ENCODE data around the gene PPP2R5A.

PPP2R5A gene

GRCh38 chr1:212313616-212314015 lies 28.4 kb downstream of the PPP2R5A start:
- H4K20me1 ChIP-seq (ENCODE audit: insufficient read depth, low read length), result peaks cover 3% of the 10 kb centered on the region; the same call in 1 of the 2 replicates
- DNase-seq, result no peak
- ATAC-seq (ENCODE audit: insufficient read depth, low read depth), result no peak
- peaks cover 25% of the 10 kb centered on the region for H3K36me3 ChIP-seq (ENCODE audit: insufficient read depth, low read length)
- TF ChIP-seq CTCF (IDR thresholded peaks at IDR 0.05; ENCODE audit: borderline replicate concordance, extremely low read depth, low read length, poor library complexity, severe bottlenecking), result no peak
- no peak for TF ChIP-seq EZH2 (IDR thresholded peaks at IDR 0.05; ENCODE audit: borderline replicate concordance, low read depth, low read length, severe bottlenecking)
- H2AFZ ChIP-seq (ENCODE audit: low read depth, low read length), result no peak overlapping the region
- H3K27ac ChIP-seq (ENCODE audit: low read length), result no peak overlapping the region
- H3K4me3 ChIP-seq (ENCODE audit: low read depth in 1 of 2, low read length in 2 of 2), result no peak overlapping the region
- H3K27me3 ChIP-seq (ENCODE audit: insufficient read depth, low read length, poor library complexity), result no peaks in the 10 kb centered on the region
- H3K4me2 ChIP-seq (ENCODE audit: insufficient read depth, low read length), result no peak overlapping the region
- no peaks in the 10 kb centered on the region for H3K4me1 ChIP-seq (ENCODE audit: insufficient read depth, low read length)
- no peaks in the 10 kb centered on the region for H3K9me3 ChIP-seq (ENCODE audit: insufficient read depth, low read length, severe bottlenecking)
- peaks cover 92% of the 10 kb centered on the region for H3K79me2 ChIP-seq (ENCODE audit: insufficient read depth, low read length)
- H3K9ac ChIP-seq (ENCODE audit: low read depth, low read length), result no peak overlapping the region

GRCh38 chr1:212315184-212315583 lies 30.0 kb downstream of the PPP2R5A start:
- no peak overlapping the region for H3K4me3 ChIP-seq (ENCODE audit: low read depth in 1 of 2, low read length in 2 of 2)
- peaks cover 13% of the 10 kb centered on the region; the same call in 1 of the 2 replicates for H3K36me3 ChIP-seq (ENCODE audit: insufficient read depth, low read length)
- ATAC-seq (ENCODE audit: insufficient read depth, low read depth) (no peak), DNase-seq (no peak)
- TF ChIP-seq CTCF (IDR thresholded peaks at IDR 0.05; ENCODE audit: borderline replicate concordance, extremely low read depth, low read length, poor library complexity, severe bottlenecking) (no peak), EZH2 (IDR thresholded peaks at IDR 0.05; ENCODE audit: borderline replicate concordance, low read depth, low read length, severe bottlenecking) (no peak)
- peaks cover 3% of the 10 kb centered on the region; the same call in 1 of the 2 replicates for H4K20me1 ChIP-seq (ENCODE audit: insufficient read depth, low read length)
- no peaks in the 10 kb centered on the region for H3K27me3 ChIP-seq (ENCODE audit: insufficient read depth, low read length, poor library complexity)
- no peak overlapping the region for H3K4me2 ChIP-seq (ENCODE audit: insufficient read depth, low read length)
- no peaks in the 10 kb centered on the region for H3K9me3 ChIP-seq (ENCODE audit: insufficient read depth, low read length, severe bottlenecking)
- H3K9ac ChIP-seq (ENCODE audit: low read depth, low read length), result no peak overlapping the region
- peaks cover 87% of the 10 kb centered on the region for H3K79me2 ChIP-seq (ENCODE audit: insufficient read depth, low read length)
- H3K27ac ChIP-seq (ENCODE audit: low read length), result no peak overlapping the region
- no peaks in the 10 kb centered on the region for H3K4me1 ChIP-seq (ENCODE audit: insufficient read depth, low read length)
- no peak overlapping the region for H2AFZ ChIP-seq (ENCODE audit: low read depth, low read length)

- no peak overlapping the region for H3K4me2 ChIP-seq (ENCODE audit: insufficient read depth, low read length)
- no peak for DNase-seq
- 0 out of 3 replicates have a peak, but pooled peaks have one; percentile 37 for ATAC-seq (ENCODE audit: insufficient read depth, low read depth)
Observed at GRCh38 chr1:212315907-212316306, 30.7 kb downstream of the PPP2R5A start.

More at GRCh38 chr1:212315907-212316306, 30.7 kb downstream of the PPP2R5A start:
- peaks cover 80% of the 10 kb centered on the region for H3K79me2 ChIP-seq (ENCODE audit: insufficient read depth, low read length)
- TF ChIP-seq CTCF (IDR thresholded peaks at IDR 0.05; ENCODE audit: borderline replicate concordance, extremely low read depth, low read length, poor library complexity, severe bottlenecking) (peak; percentile 39), EZH2 (IDR thresholded peaks at IDR 0.05; ENCODE audit: borderline replicate concordance, low read depth, low read length, severe bottlenecking) (no peak)
- H3K27me3 ChIP-seq (ENCODE audit: insufficient read depth, low read length, poor library complexity), result no peaks in the 10 kb centered on the region
- H3K27ac ChIP-seq (ENCODE audit: low read length), result no peak overlapping the region
- H3K9ac ChIP-seq (ENCODE audit: low read depth, low read length), result no peak overlapping the region
- H3K4me3 ChIP-seq (ENCODE audit: low read depth in 1 of 2, low read length in 2 of 2), result no peak overlapping the region
- no peaks in the 10 kb centered on the region for H3K4me1 ChIP-seq (ENCODE audit: insufficient read depth, low read length)
- peaks cover under 1% of the 10 kb centered on the region; the same call in 1 of the 2 replicates for H4K20me1 ChIP-seq (ENCODE audit: insufficient read depth, low read length)
- no peaks in the 10 kb centered on the region for H3K9me3 ChIP-seq (ENCODE audit: insufficient read depth, low read length, severe bottlenecking)
- H2AFZ ChIP-seq (ENCODE audit: low read depth, low read length), result no peak overlapping the region
- H3K36me3 ChIP-seq (ENCODE audit: insufficient read depth, low read length), result peaks cover 8% of the 10 kb centered on the region; the same call in 1 of the 2 replicates

All from DND-41 (cell line).